Suprapubic skin (tissue), 3 donors: ENCODE data around the gene VASP.

Source experiments
- EP300 ChIP-seq: sonication (generic); formaldehyde crosslinking; IDR thresholded peaks from one replicate; pipeline ENCODE4 v1.6.1; 2017; ENCODE audit warnings: antibody characterized with exemption
- TF ChIP-seq, protein P1 (sequence below), 2 donors: fragments of 200-600 bp in 1 of 2; fragments of 450-650 bp in 1 of 2; sonication (generic) in 1 of 2; IDR thresholded peaks; one replicate each; pipeline ENCODE4 v1.5.1; 2016 to 2019; ENCODE audit warnings: antibody characterized with exemption in 2 of 2, mild to moderate bottlenecking in 1 of 2, moderate library complexity in 1 of 2

GRCh38 chr19:45492137-45492626 is 15.1 kb upstream of the VASP start:
- TF ChIP-seq, protein P1, sequence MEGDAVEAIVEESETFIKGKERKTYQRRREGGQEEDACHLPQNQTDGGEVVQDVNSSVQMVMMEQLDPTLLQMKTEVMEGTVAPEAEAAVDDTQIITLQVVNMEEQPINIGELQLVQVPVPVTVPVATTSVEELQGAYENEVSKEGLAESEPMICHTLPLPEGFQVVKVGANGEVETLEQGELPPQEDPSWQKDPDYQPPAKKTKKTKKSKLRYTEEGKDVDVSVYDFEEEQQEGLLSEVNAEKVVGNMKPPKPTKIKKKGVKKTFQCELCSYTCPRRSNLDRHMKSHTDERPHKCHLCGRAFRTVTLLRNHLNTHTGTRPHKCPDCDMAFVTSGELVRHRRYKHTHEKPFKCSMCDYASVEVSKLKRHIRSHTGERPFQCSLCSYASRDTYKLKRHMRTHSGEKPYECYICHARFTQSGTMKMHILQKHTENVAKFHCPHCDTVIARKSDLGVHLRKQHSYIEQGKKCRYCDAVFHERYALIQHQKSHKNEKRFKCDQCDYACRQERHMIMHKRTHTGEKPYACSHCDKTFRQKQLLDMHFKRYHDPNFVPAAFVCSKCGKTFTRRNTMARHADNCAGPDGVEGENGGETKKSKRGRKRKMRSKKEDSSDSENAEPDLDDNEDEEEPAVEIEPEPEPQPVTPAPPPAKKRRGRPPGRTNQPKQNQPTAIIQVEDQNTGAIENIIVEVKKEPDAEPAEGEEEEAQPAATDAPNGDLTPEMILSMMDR (IDR thresholded peaks at IDR 0.05) = no peak
- no peak for TF ChIP-seq EP300
